ENCODE results near the gene BACH2.

Gene BACH2

GRCh38 chr6:89954721-89955148 is 341.9 kb downstream of the BACH2 start:
- DNase-seq: no peak

GRCh38 chr6:89952686-89953085 is 344.0 kb downstream of the BACH2 start:
- no peak for DNase-seq

- DNase-seq: no peak
Measured at GRCh38 chr6:89952105-89952671, 344.5 kb downstream of the BACH2 start.

- DNase-seq: no peak
Measured at GRCh38 chr6:89951574-89952104, 345.0 kb downstream of the BACH2 start.

- no peak for DNase-seq
Measured at GRCh38 chr6:89950879-89951391, 345.7 kb downstream of the BACH2 start.

- DNase-seq: no peak
Measured at GRCh38 chr6:89950446-89950845, 346.2 kb downstream of the BACH2 start.

GRCh38 chr6:89948876-89949275 is 347.8 kb downstream of the BACH2 start:
- DNase-seq: no peak

GRCh38 chr6:89944826-89945407 is 351.7 kb downstream of the BACH2 start:
- DNase-seq: no peak

- no peak for DNase-seq
Measured at GRCh38 chr6:89944181-89944755, 352.4 kb downstream of the BACH2 start.

- no peak for DNase-seq
Measured at GRCh38 chr6:89942601-89943000, 354.0 kb downstream of the BACH2 start.

GRCh38 chr6:89941763-89942497 is 354.7 kb downstream of the BACH2 start:
- DNase-seq: no peak

GRCh38 chr6:89941031-89941762 is 355.4 kb downstream of the BACH2 start:
- DNase-seq: no peak

GRCh38 chr6:89940225-89941027 is 356.2 kb downstream of the BACH2 start:
- peak; percentile 66 for DNase-seq

- DNase-seq: no peak
Measured at GRCh38 chr6:89939144-89939543, 357.5 kb downstream of the BACH2 start.

- DNase-seq: no peak
Measured at GRCh38 chr6:89938014-89938413, 358.6 kb downstream of the BACH2 start.

- no peak for DNase-seq
Measured at GRCh38 chr6:89936177-89936576, 360.5 kb downstream of the BACH2 start.

GRCh38 chr6:89934685-89935366 is 361.8 kb downstream of the BACH2 start:
- no peak for DNase-seq

- DNase-seq: no peak
Measured at GRCh38 chr6:89932245-89932802, 364.3 kb downstream of the BACH2 start.

GRCh38 chr6:89930789-89931188 is 365.9 kb downstream of the BACH2 start:
- DNase-seq: no peak

- no peak for DNase-seq
Measured at GRCh38 chr6:89928604-89929003, 368.0 kb downstream of the BACH2 start.

Data from RPMI8226 (cell line).